PFSK-1 (cell line): Measurements from ENCODE around the gene CDK19.

Source experiments
- POLR2AphosphoS5 ChIP-seq: IDR thresholded peaks from 2 replicates; pipeline ENCODE4 v1.6.1; 2012; ENCODE audit warnings: low read depth, mild to moderate bottlenecking, control low read depth, low read length, moderate library complexity
- TAF1 ChIP-seq: IDR thresholded peaks from 2 replicates; pipeline ENCODE4 v1.6.1; 2012; ENCODE audit warnings: low read length, control low read depth, borderline replicate concordance; ENCODE audit not compliant: insufficient read depth

DNA sequence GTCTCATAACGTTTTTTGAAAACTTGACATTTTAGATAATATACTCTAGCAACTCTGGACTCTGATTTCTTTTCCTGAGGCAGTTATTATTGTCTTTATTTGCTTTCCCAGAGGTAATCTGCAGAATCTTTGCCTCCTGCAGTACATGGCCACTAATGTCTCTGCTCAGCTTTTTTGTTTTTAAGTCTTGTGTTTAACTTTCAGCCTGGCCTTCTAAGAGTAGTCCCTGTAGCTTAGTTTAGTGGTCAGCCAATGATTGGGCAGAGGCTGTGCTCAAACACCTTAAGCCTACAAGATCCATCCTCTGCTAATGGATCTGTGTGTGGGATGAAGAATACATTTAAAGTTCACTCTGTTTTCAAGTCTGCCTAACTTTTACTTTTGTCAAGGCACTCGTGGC, 241.7 kb downstream of the CDK19 start:
- TF ChIP-seq POLR2AphosphoS5 = no peak
- TF ChIP-seq TAF1 = no peak
